Measurements from ENCODE around the gene ZNF732. TPM values are rescaled to one million over a fixed set of nuclear protein-coding genes. Genes with fewer than 3 reads are reported as not detected.
A peak's percentile ranks its signal among the peaks of the same experiment; 100 is the strongest.
"Not testable (repeated sequence)": the region's sequence is repeated elsewhere in the genome, so short reads cannot be mapped to it uniquely, and the experiment has no call there.

ZNF732 gene
- total RNA-seq, 1 experiment from 2014 or later = 0.47 TPM

GRCh38 chr4:288891-289290, 16.4 kb downstream of the ZNF732 start:
- CTCF ChIA-PET = no interaction called here

GRCh38 chr4:273309-274017, 31.8 kb downstream of the ZNF732 start:
- Mint-ChIP-seq H3K27ac (ENCODE audit: low read depth, unreplicated experiment) (no peak overlapping the region), H3K4me3 (ENCODE audit: unreplicated experiment) (no peak overlapping the region), H3K27me3 (ENCODE audit: insufficient read depth, unreplicated experiment) (no peaks in the 10 kb centered on the region), H3K9me3 (ENCODE audit: unreplicated experiment) (peaks cover 24% of the 10 kb centered on the region), H3K36me3 (ENCODE audit: insufficient read depth, unreplicated experiment) (no peaks in the 10 kb centered on the region), H3K4me1 (ENCODE audit: insufficient read depth, unreplicated experiment) (no peaks in the 10 kb centered on the region)
- no peak for DNase-seq (ENCODE audit: unreplicated experiment)
- TF ChIP-seq CTCF (IDR thresholded peaks at IDR 0.05; ENCODE audit: unreplicated experiment) = no peak
- ChIA-PET POLR2A (interaction anchor here (0.6 kb wide), 2 partner anchors 43 to 56 kb away, joined by 3 to 4 read pairs; no protein-coding TSS in a partner anchor), CTCF (no interaction called here)
- BruUV-seq (replicated peaks) = no TSS peak
- intact Hi-C loops (cut with micrococcal nuclease) = no loop called here

More at GRCh38 chr4:288891-289290, 16.4 kb downstream of the ZNF732 start:
- DNase-seq (ENCODE audit: unreplicated experiment) = peak; percentile 41
- Mint-ChIP-seq H3K27ac (ENCODE audit: low read depth, unreplicated experiment) (no peak overlapping the region), H3K4me1 (ENCODE audit: insufficient read depth, unreplicated experiment) (no peaks in the 10 kb centered on the region), H3K36me3 (ENCODE audit: insufficient read depth, unreplicated experiment) (peaks cover 6% of the 10 kb centered on the region), H3K9me3 (ENCODE audit: unreplicated experiment) (peaks cover 13% of the 10 kb centered on the region), H3K4me3 (ENCODE audit: unreplicated experiment) (no peak overlapping the region), H3K27me3 (ENCODE audit: insufficient read depth, unreplicated experiment) (no peaks in the 10 kb centered on the region)
- POLR2A ChIA-PET = interaction anchor here (1.2 kb wide), 1 partner anchor 17 kb away, joined by 3 read pairs; the partner anchor contains the start of gene ZNF732
- no peak for TF ChIP-seq CTCF (IDR thresholded peaks at IDR 0.05; ENCODE audit: unreplicated experiment)
- no TSS peak for BruUV-seq (replicated peaks)
- intact Hi-C loops (cut with micrococcal nuclease) = no loop called here

- H3K36me3 Mint-ChIP-seq (ENCODE audit: insufficient read depth, unreplicated experiment) = no peaks in the 10 kb centered on the region
- H3K27ac Mint-ChIP-seq (ENCODE audit: low read depth, unreplicated experiment) = no peak overlapping the region
- ChIA-PET CTCF (no interaction called here), POLR2A (no interaction called here)
- no TSS peak for BruUV-seq (replicated peaks)
- no peaks in the 10 kb centered on the region for H3K27me3 Mint-ChIP-seq (ENCODE audit: insufficient read depth, unreplicated experiment)
- no peak for DNase-seq (ENCODE audit: unreplicated experiment)
- H3K9me3 Mint-ChIP-seq (ENCODE audit: unreplicated experiment) = peaks cover 24% of the 10 kb centered on the region
- no peaks in the 10 kb centered on the region for H3K4me1 Mint-ChIP-seq (ENCODE audit: insufficient read depth, unreplicated experiment)
- intact Hi-C loops (cut with micrococcal nuclease) = no loop called here
- no peak overlapping the region for H3K4me3 Mint-ChIP-seq (ENCODE audit: unreplicated experiment)
- no peak for TF ChIP-seq CTCF (IDR thresholded peaks at IDR 0.05; ENCODE audit: unreplicated experiment)
These were observed 33.7 kb downstream of the ZNF732 start for GRCh38 chr4:271492-272103.

- BruUV-seq (replicated peaks); POLR2A ChIA-PET; H3K4me3 Mint-ChIP-seq (ENCODE audit: unreplicated experiment); H3K27ac Mint-ChIP-seq (ENCODE audit: low read depth, unreplicated experiment); intact Hi-C loops (cut with micrococcal nuclease); CTCF ChIA-PET; H3K36me3 Mint-ChIP-seq (ENCODE audit: insufficient read depth, unreplicated experiment); H3K27me3 Mint-ChIP-seq (ENCODE audit: insufficient read depth, unreplicated experiment); DNase-seq (ENCODE audit: unreplicated experiment); H3K4me1 Mint-ChIP-seq (ENCODE audit: insufficient read depth, unreplicated experiment): not testable (repeated sequence)
- TF ChIP-seq CTCF (IDR thresholded peaks at IDR 0.05; ENCODE audit: unreplicated experiment) = peak; percentile 20
- H3K9me3 Mint-ChIP-seq (ENCODE audit: unreplicated experiment) = peaks cover 31% of the 10 kb centered on the region
These were observed 46.0 kb downstream of the ZNF732 start for GRCh38 chr4:259240-259639.

Measured in MCF 10A (cell line).